NCI-H146 treated with DMSO at 0.1 percent for 48 hours (cell line): Measurements from ENCODE around the gene PDE11A.
A peak's percentile ranks its signal among the peaks of the same experiment; 100 is the strongest.
"Not testable (repeated sequence)": the region's sequence is repeated elsewhere in the genome, so short reads cannot be mapped to it uniquely, and the experiment has no call there.

Source experiments
- DNase-seq: peaks from one replicate; lab custom pipeline; 2025; ENCODE audit not compliant: unreplicated experiment; lab: John Stamatoyannopoulos, UW

Gene PDE11A

GRCh38 chr2:177886824-177887223 lies 185.8 kb downstream of the PDE11A start:
- no peak for DNase-seq

- DNase-seq: no peak
These were observed 186.6 kb downstream of the PDE11A start for GRCh38 chr2:177885828-177886466.

- no peak for DNase-seq
These were observed 189.4 kb downstream of the PDE11A start for GRCh38 chr2:177883177-177883576.

- no peak for DNase-seq
These were observed 190.1 kb downstream of the PDE11A start for GRCh38 chr2:177882501-177882900.

GRCh38 chr2:177881921-177882320 lies 190.7 kb downstream of the PDE11A start:
- no peak for DNase-seq

- DNase-seq: no peak
These were observed 191.4 kb downstream of the PDE11A start for GRCh38 chr2:177881008-177881747.

- DNase-seq: no peak
These were observed 192.3 kb downstream of the PDE11A start for GRCh38 chr2:177880285-177880684.

- DNase-seq: no peak
These were observed 195.6 kb downstream of the PDE11A start for GRCh38 chr2:177876950-177877349.

GRCh38 chr2:177874686-177875085 lies 197.9 kb downstream of the PDE11A start:
- DNase-seq: no peak

GRCh38 chr2:177873915-177874314 lies 198.7 kb downstream of the PDE11A start:
- DNase-seq: no peak

GRCh38 chr2:177872286-177872685 lies 200.3 kb downstream of the PDE11A start:
- DNase-seq: no peak

GRCh38 chr2:177869912-177870311 lies 202.7 kb downstream of the PDE11A start:
- no peak for DNase-seq

GRCh38 chr2:177869209-177869608 lies 203.4 kb downstream of the PDE11A start:
- DNase-seq: no peak

- no peak for DNase-seq
These were observed 203.8 kb downstream of the PDE11A start for GRCh38 chr2:177868806-177869205.

- DNase-seq: no peak
These were observed 215.0 kb downstream of the PDE11A start for GRCh38 chr2:177857538-177857937.

GRCh38 chr2:177852389-177852788 lies 220.2 kb downstream of the PDE11A start:
- DNase-seq: no peak

- DNase-seq: no peak
These were observed 229.4 kb downstream of the PDE11A start for GRCh38 chr2:177843188-177843587.

GRCh38 chr2:177842243-177842642 lies 230.3 kb downstream of the PDE11A start:
- no peak for DNase-seq

GRCh38 chr2:177835418-177836204 lies 237.0 kb downstream of the PDE11A start:
- not testable (repeated sequence) for DNase-seq

- no peak for DNase-seq
These were observed 239.8 kb downstream of the PDE11A start for GRCh38 chr2:177832611-177833433.

- peak; percentile 31 for DNase-seq
These were observed 241.6 kb downstream of the PDE11A start for GRCh38 chr2:177830881-177831386.
